Tongue (tissue), 2 donors: ENCODE measurements around the gene HIP1R. TPM values are rescaled to one million over a fixed set of nuclear protein-coding genes. Genes with fewer than 3 reads are reported as not detected.
"Not testable (repeated sequence)": the region's sequence is repeated elsewhere in the genome, so short reads cannot be mapped to it uniquely, and the experiment has no call there.

Source experiments
- DNase-seq: peaks from one replicate; pipeline ENCODE4 v3.0.0-alpha.2; 2015
- total RNA-seq: library from RNA; depleted of rRNA; stranded (reverse); fragments of >200 nt; gene quantifications from one replicate; pipeline ENCODE4 v1.2.3, GENCODE V29; 2014

Gene HIP1R
- total RNA-seq, 1 donor from 2014 or later = 14.1 TPM

- DNase-seq = peak; percentile 53
These were observed 59.2 kb downstream of the HIP1R start for GRCh38 chr12:122894193-122895121.

- DNase-seq = peak; percentile 56
These were observed 60.1 kb downstream of the HIP1R start for GRCh38 chr12:122895320-122895703.

- DNase-seq = peak; percentile 93
These were observed 60.7 kb downstream of the HIP1R start, which contains the start of gene VPS37B for GRCh38 chr12:122895704-122896636. Gene VPS37B (minus strand): TSS chr12:122896124. CDS start chr12:122896062, 62 bp downstream.

GRCh38 chr12:122896662-122897061 lies 61.4 kb downstream of the HIP1R start:
- no peak for DNase-seq

GRCh38 chr12:122899887-122900286 lies 64.6 kb downstream of the HIP1R start:
- DNase-seq = no peak

GRCh38 chr12:122902854-122903692 lies 67.8 kb downstream of the HIP1R start:
- DNase-seq = no peak

GRCh38 chr12:122903693-122904034 lies 68.4 kb downstream of the HIP1R start:
- no peak for DNase-seq

GRCh38 chr12:122905258-122905657 lies 70.0 kb downstream of the HIP1R start:
- not testable (repeated sequence) for DNase-seq

GRCh38 chr12:122908915-122909314 lies 73.7 kb downstream of the HIP1R start:
- no peak for DNase-seq

- DNase-seq = peak; percentile 61
These were observed 74.4 kb downstream of the HIP1R start for GRCh38 chr12:122909442-122910288.

Other genes starting within 250 kb of the HIP1R start
- 3.4 TPM for gene HCAR2, start 132.1 kb upstream of the HIP1R start, total RNA-seq
- gene HCAR3, start 118.6 kb upstream of the HIP1R start, total RNA-seq = 2.6 TPM
- 0.10 TPM for gene HCAR1, start 104.6 kb upstream of the HIP1R start, total RNA-seq
- 40.8 TPM for gene DENR, start 82.6 kb upstream of the HIP1R start, total RNA-seq
- 2.8 TPM for gene CCDC62, start 60.9 kb upstream of the HIP1R start, total RNA-seq
- 32.6 TPM for gene VPS37B, start 60.7 kb downstream of the HIP1R start, total RNA-seq
- 4.1 TPM for gene ABCB9, start 131.0 kb downstream of the HIP1R start, total RNA-seq
- 8.8 TPM for gene OGFOD2, start 139.8 kb downstream of the HIP1R start, total RNA-seq
- 90.4 TPM for gene ARL6IP4, start 145.2 kb downstream of the HIP1R start, total RNA-seq